Neutrophil (primary cell): ENCODE results near the gene RNF208.

Experiments
- H3K27ac ChIP-seq: fragments of 200-600 bp; sonication (generic); 2 replicates; pipeline ENCODE4 v1.5.1; 2016; ENCODE audit warnings: mild to moderate bottlenecking, moderate library complexity
- H3K27me3 ChIP-seq: fragments of 200-600 bp; sonication (generic); 2 replicates; pipeline ENCODE4 v1.6.0; 2016; ENCODE audit warnings: mild to moderate bottlenecking
- H3K36me3 ChIP-seq: fragments of 200-600 bp; sonication (generic); 2 replicates; pipeline ENCODE4 v1.5.1; 2017
- H3K4me1 ChIP-seq, 2 experiments: fragments of 200-600 bp in 1 of 2; sonication (generic) in 1 of 2; 1 replicate in 1 of 2; 2 replicates in 1 of 2; pipeline versions ENCODE4 v1.5.1 to v1.6.1; 2013 to 2016; ENCODE audit warnings: low read depth in 1 of 2, low read length in 1 of 2, mild to moderate bottlenecking in 1 of 2, moderate library complexity in 1 of 2; ENCODE audit not compliant: control insufficient read depth in 1 of 2, insufficient read depth in 1 of 2
- H3K4me3 ChIP-seq, 2 experiments: fragments of 200-600 bp in 1 of 2; sonication (generic) in 1 of 2; 1 replicate in 1 of 2; 2 replicates in 1 of 2; pipeline ENCODE4 v1.5.1; 2013 to 2016; ENCODE audit warnings: low read depth in 1 of 2, low read length in 1 of 2, mild to moderate bottlenecking in 1 of 2, moderate library complexity in 1 of 2
- H3K9me3 ChIP-seq: fragments of 200-600 bp; sonication (generic); 2 replicates; pipeline ENCODE4 v1.5.1; 2016
- CTCF ChIP-seq: fragments of 200-600 bp; sonication (generic); IDR thresholded peaks from 2 replicates; pipeline ENCODE4 v1.5.1; 2016; ENCODE audit warnings: antibody characterized with exemption

The RNF208 gene

GRCh38 chr9:137254624-137255447 is 32.8 kb upstream of the RNF208 start, which contains the start of gene NELFB:
Gene NELFB, plus strand, starts transcription at chr9:137255327.
- H3K27ac ChIP-seq: peak within 1 kb of the TSS; percentile 73
- peak; percentile 52 for TF ChIP-seq CTCF
- no peaks in the 10 kb centered on the region for H3K9me3 ChIP-seq
- no peaks in the 10 kb centered on the region for H3K27me3 ChIP-seq
- peaks cover 24 to 27% of the 10 kb centered on the region in 2 experiments for H3K4me1 ChIP-seq
- peak within 1 kb of the TSS; percentile 93 to 99 for H3K4me3 ChIP-seq
- peaks cover 18% of the 10 kb centered on the region for H3K36me3 ChIP-seq

DNA sequence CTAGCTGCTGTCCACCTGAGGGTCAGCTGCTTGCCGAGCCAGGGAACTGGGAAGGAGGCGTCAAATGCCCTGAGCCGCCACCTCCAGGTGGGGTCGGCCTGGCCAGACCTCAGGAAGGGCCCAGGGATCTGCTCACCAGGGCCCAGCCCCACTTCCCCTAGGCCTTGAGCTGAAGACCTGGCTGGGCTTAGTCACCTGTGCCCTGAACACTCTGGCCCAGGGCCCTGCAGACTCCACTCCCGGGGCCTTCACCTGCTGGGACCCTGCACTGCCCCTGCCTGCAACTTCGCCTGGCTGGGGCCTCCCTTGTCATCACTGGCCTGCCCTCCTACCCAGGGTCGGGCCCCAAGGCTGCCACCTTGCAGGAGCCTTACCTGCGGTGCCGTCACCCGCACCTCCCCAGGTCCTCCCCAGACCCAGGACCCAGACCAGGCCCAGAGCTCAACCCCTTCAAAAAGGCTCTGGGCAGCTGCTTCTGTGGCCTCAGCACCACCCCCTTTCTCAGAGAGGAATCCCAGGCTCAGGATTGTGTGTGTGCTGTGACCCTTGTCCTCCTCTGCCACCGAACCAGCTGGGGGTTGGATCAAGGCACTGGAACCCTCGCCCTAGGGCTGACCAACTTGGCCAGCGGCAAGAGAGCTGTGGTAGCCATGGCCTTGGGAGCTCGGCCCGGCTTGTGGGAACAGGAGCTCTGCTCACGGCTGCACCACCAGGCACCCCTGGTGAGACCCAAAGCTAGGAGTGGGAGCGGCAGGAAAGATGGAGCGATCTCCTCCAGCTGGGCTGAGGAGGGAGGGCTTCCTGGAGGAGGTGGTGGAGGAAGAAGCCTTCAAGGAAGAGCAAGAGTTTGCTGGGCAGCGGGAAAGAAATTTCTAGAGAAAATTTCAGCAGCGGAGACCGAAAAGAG is 31.9 kb upstream of the RNF208 start:
- Histone ChIP-seq H3K27me3 (no peaks in the 10 kb centered on the region), H3K9me3 (no peaks in the 10 kb centered on the region), H3K27ac (no peak overlapping the region), H3K36me3 (peaks cover 15% of the 10 kb centered on the region), H3K4me1 (peaks cover 24 to 27% of the 10 kb centered on the region in 2 experiments), H3K4me3 (peak overlapping the region; percentile 93 to 99)
- TF ChIP-seq CTCF: no peak

DNA sequence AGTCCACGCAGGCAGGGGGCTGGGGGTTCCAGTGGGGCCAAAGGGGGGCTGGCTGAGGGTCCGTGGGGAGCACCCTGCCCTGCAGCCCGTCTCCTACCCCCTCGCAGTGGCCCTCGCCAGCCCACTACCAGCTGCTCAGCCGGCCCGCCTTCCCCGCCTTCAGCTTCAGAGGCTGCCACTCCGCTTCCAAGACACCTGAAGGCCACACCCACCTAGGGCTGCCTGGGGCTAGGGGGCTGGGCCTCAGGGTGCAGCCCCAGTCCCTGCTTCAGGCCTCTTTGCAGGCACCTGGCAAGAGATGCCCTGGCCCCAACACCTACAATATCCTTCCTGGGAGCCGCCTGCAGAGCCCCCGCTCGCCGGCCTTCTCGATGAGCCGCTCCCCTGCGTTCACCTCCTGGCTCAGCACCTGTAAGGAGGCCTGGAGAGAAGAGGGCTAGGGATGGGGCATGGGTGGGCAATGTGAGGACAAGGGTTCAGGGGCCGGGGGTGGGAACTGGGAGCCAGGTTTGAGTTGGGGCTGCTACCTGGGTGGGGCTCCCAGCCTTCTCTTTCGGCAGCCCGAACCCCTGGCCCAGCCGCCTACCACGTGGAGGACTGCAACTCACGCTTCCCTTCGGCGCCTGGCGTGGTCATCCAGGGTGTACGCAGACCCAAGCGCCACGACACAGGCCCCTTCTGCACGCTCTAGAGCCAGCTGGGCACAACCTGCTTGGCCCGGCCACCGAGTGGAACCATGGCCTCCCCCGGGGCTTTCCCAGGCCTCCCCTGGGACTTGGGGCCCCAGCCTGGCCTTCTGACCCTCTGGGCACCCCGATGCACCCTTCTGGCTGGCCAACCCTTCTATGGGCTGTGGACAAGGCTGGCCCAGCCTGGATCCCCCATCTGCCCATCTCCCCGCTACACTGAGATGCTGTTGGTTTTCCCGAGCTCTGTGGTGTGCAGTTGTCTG is 30.8 kb upstream of the RNF208 start:
- Histone ChIP-seq H3K27me3 (no peaks in the 10 kb centered on the region), H3K4me1 (peaks cover 24 to 27% of the 10 kb centered on the region in 2 experiments), H3K4me3 (no peak overlapping the region), H3K36me3 (peaks cover 10% of the 10 kb centered on the region), H3K9me3 (no peaks in the 10 kb centered on the region), H3K27ac (no peak overlapping the region)
- TF ChIP-seq CTCF: no peak

- TF ChIP-seq CTCF: no peak
These were observed 29.6 kb upstream of the RNF208 start for GRCh38 chr9:137251490-137252268.

More at GRCh38 chr9:137251490-137252268, 29.6 kb upstream of the RNF208 start:
- H3K4me3 ChIP-seq: no peak overlapping the region
- H3K4me1 ChIP-seq: peaks cover 20 to 24% of the 10 kb centered on the region in 2 experiments
- H3K27ac ChIP-seq: no peak overlapping the region
- H3K36me3 ChIP-seq: peaks cover 5% of the 10 kb centered on the region
- H3K9me3 ChIP-seq: no peaks in the 10 kb centered on the region
- no peaks in the 10 kb centered on the region for H3K27me3 ChIP-seq
